Measurements from ENCODE around the gene DLG5. TPM values are rescaled to one million over a fixed set of nuclear protein-coding genes. Genes with fewer than 3 reads are reported as not detected.

DLG5 gene
- total and polyA plus RNA-seq, 4 donors = 1.2 to 7.1 (median 4.6) TPM

DNA sequence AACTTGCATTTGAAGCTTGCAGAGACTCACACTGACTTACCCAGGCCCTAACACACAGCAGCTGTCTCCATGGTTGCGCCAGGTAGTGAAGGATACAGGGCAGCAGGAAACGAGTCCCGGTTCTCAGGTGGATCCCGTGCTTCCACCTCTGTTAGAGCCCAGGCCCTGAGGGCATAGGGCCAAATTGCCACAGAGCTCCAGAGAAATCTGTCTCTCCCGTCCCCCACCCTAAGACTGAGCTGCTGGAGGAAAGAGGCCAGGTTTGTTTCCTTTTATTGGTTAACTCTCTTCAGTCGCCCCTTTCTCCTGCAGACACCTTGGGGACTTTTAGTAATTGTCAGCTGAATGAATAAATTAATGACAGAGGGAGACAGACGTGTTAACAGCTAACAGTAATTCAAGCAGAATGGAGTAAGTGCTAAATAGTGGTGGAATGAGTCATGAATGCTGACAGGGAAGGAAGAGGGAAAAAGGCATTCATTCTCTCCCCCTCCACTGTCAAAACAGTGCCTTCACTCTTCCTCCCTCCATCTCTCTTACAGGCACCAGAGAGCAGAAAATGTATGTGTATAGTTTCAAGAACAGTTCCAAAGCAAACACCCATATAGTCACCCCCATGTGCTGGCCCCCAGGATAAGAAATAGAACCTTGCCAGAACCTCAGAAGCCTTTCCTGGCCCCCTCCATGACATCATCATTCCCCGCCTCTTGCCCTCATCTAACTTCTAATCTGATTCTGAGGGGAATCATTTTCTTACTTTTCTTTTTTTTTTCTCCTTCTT, 16.8 kb upstream of the DLG5 start:
- Histone ChIP-seq H3K9me3 (ENCODE audit: control insufficient read depth in 4 of 4, low read length in 3 of 4) (no peaks in the 10 kb centered on the region), H3K4me1 (ENCODE audit: control insufficient read depth in 4 of 4, insufficient read depth in 4 of 4, low read length in 3 of 4) (no peaks in the 10 kb centered on the region), H3K9ac (ENCODE audit: low read depth in 1 of 2, low read length in 2 of 2) (no peak overlapping the region), H3K36me3 (ENCODE audit: control insufficient read depth in 4 of 4, insufficient read depth in 3 of 4, low read depth in 1 of 4, low read length in 3 of 4) (no peaks in the 10 kb centered on the region), H3K4me3 (ENCODE audit: low read depth in 1 of 3, low read length in 3 of 3) (no peak overlapping the region), H3K27ac (ENCODE audit: low read depth in 1 of 2, low read length in 2 of 2) (no peak overlapping the region), H3K27me3 (ENCODE audit: control insufficient read depth in 4 of 4, insufficient read depth in 4 of 4, low read length in 3 of 4) (no peaks in the 10 kb centered on the region)
- no peak for TF ChIP-seq SP1 (IDR thresholded peaks at IDR 0.05)
- TF ChIP-seq, protein P1, sequence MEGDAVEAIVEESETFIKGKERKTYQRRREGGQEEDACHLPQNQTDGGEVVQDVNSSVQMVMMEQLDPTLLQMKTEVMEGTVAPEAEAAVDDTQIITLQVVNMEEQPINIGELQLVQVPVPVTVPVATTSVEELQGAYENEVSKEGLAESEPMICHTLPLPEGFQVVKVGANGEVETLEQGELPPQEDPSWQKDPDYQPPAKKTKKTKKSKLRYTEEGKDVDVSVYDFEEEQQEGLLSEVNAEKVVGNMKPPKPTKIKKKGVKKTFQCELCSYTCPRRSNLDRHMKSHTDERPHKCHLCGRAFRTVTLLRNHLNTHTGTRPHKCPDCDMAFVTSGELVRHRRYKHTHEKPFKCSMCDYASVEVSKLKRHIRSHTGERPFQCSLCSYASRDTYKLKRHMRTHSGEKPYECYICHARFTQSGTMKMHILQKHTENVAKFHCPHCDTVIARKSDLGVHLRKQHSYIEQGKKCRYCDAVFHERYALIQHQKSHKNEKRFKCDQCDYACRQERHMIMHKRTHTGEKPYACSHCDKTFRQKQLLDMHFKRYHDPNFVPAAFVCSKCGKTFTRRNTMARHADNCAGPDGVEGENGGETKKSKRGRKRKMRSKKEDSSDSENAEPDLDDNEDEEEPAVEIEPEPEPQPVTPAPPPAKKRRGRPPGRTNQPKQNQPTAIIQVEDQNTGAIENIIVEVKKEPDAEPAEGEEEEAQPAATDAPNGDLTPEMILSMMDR (IDR thresholded peaks at IDR 0.05; ENCODE audit: low read depth, low read length, missing input control) = no peak
- TF ChIP-seq JUND (IDR thresholded peaks at IDR 0.05) = no peak
- TF ChIP-seq, protein P2, sequence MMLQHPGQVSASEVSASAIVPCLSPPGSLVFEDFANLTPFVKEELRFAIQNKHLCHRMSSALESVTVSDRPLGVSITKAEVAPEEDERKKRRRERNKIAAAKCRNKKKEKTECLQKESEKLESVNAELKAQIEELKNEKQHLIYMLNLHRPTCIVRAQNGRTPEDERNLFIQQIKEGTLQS (IDR thresholded peaks at IDR 0.05) = no peak
- TF ChIP-seq TAF1 (conservative IDR thresholded peaks at IDR 0.05) = no peak
- WGBS = 79% methylated on average over 8 of the region's 8 CpGs
- no peak for DNase-seq (ENCODE audit: low spot score)

DNA sequence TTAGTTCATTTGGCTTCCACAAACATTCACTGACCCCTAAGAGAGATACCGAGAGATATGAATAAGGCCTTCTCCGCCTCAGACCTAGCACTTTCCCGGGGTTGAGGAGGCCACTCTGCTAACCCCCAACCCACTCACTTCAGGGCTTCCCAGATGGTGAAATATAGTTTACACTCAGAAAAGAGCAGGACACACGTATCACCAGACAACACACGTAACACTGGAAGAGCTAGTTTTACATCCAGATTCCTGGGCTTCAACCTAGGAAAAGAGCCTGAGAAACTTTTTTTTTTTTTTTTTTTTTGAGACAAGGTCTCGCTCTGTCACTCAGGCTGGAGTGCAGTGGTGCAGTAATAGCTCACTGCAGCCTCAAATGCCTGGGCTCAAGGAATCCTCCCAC, 15.2 kb upstream of the DLG5 start:
- Histone ChIP-seq H3K9ac (ENCODE audit: low read depth in 1 of 2, low read length in 2 of 2) (no peak overlapping the region), H3K36me3 (ENCODE audit: control insufficient read depth in 4 of 4, insufficient read depth in 3 of 4, low read depth in 1 of 4, low read length in 3 of 4) (no peaks in the 10 kb centered on the region), H3K4me1 (ENCODE audit: control insufficient read depth in 4 of 4, insufficient read depth in 4 of 4, low read length in 3 of 4) (no peaks in the 10 kb centered on the region), H3K4me3 (ENCODE audit: low read depth in 1 of 3, low read length in 3 of 3) (no peak overlapping the region), H3K27me3 (ENCODE audit: control insufficient read depth in 4 of 4, insufficient read depth in 4 of 4, low read length in 3 of 4) (no peaks in the 10 kb centered on the region), H3K9me3 (ENCODE audit: control insufficient read depth in 4 of 4, low read length in 3 of 4) (no peaks in the 10 kb centered on the region), H3K27ac (ENCODE audit: low read depth in 1 of 2, low read length in 2 of 2) (no peak overlapping the region)
- WGBS = 91% methylated on average over 6 of the region's 6 CpGs
- no peak for TF ChIP-seq HNF4A (conservative IDR thresholded peaks at IDR 0.05)
- no peak for TF ChIP-seq NR2F2 (IDR thresholded peaks at IDR 0.05)
- DNase-seq (ENCODE audit: low spot score) = no peak

DNA sequence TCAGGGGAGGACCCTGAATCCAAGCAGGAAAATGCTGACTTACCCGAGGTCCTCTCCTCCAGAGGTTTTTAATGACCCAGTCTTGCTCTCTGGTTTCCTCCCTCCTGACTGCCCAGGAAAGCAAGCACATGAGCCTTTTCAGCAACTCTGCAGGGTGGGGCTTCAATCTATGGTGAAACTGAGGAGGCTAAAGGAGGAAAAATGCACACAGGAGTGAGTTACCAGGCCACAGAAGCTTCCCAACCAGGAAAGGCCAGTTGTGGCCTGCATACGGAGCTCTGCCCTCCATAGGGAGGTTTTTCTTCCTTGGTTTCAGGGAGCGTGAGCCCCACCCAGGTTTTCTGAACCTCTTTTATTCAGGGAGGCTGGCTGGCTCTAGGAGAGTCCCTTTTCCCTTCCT, 14.1 kb upstream of the DLG5 start:
- Histone ChIP-seq H3K36me3 (ENCODE audit: control insufficient read depth in 4 of 4, insufficient read depth in 3 of 4, low read depth in 1 of 4, low read length in 3 of 4) (no peaks in the 10 kb centered on the region), H3K27ac (ENCODE audit: low read depth in 1 of 2, low read length in 2 of 2) (no peak overlapping the region), H3K27me3 (ENCODE audit: control insufficient read depth in 4 of 4, insufficient read depth in 4 of 4, low read length in 3 of 4) (no peaks in the 10 kb centered on the region), H3K4me1 (ENCODE audit: control insufficient read depth in 4 of 4, insufficient read depth in 4 of 4, low read length in 3 of 4) (no peaks in the 10 kb centered on the region), H3K9ac (ENCODE audit: low read depth in 1 of 2, low read length in 2 of 2) (no peak overlapping the region), H3K4me3 (ENCODE audit: low read depth in 1 of 3, low read length in 3 of 3) (no peak overlapping the region), H3K9me3 (ENCODE audit: control insufficient read depth in 4 of 4, low read length in 3 of 4) (no peaks in the 10 kb centered on the region)
- WGBS = 80% methylated on average over 3 of the region's 3 CpGs
- no peak for DNase-seq (ENCODE audit: low spot score)
- TF ChIP-seq HNF4G (IDR thresholded peaks at IDR 0.05) (no peak), FOXA1 (IDR thresholded peaks at IDR 0.05) (no peak), JUND (IDR thresholded peaks at IDR 0.05) (no peak), GABPA (IDR thresholded peaks at IDR 0.05 in 1 of 2, conservative IDR thresholded peaks at IDR 0.05 in 1 of 2) (no peak), TAF1 (conservative IDR thresholded peaks at IDR 0.05) (no peak), FOXA2 (IDR thresholded peaks at IDR 0.05) (no peak), SP1 (IDR thresholded peaks at IDR 0.05) (no peak), NR2F2 (IDR thresholded peaks at IDR 0.05) (no peak), HNF4A (conservative IDR thresholded peaks at IDR 0.05) (no peak), EGR1 (IDR thresholded peaks at IDR 0.05; ENCODE audit: low read depth in 2 of 2) (no peak), YY1 (IDR thresholded peaks at IDR 0.05) (no peak)
- TF ChIP-seq, protein P3, sequence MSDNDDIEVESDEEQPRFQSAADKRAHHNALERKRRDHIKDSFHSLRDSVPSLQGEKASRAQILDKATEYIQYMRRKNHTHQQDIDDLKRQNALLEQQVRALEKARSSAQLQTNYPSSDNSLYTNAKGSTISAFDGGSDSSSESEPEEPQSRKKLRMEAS (IDR thresholded peaks at IDR 0.05) = no peak
- TF ChIP-seq, protein P2 (IDR thresholded peaks at IDR 0.05) = no peak
- TF ChIP-seq, protein P4, sequence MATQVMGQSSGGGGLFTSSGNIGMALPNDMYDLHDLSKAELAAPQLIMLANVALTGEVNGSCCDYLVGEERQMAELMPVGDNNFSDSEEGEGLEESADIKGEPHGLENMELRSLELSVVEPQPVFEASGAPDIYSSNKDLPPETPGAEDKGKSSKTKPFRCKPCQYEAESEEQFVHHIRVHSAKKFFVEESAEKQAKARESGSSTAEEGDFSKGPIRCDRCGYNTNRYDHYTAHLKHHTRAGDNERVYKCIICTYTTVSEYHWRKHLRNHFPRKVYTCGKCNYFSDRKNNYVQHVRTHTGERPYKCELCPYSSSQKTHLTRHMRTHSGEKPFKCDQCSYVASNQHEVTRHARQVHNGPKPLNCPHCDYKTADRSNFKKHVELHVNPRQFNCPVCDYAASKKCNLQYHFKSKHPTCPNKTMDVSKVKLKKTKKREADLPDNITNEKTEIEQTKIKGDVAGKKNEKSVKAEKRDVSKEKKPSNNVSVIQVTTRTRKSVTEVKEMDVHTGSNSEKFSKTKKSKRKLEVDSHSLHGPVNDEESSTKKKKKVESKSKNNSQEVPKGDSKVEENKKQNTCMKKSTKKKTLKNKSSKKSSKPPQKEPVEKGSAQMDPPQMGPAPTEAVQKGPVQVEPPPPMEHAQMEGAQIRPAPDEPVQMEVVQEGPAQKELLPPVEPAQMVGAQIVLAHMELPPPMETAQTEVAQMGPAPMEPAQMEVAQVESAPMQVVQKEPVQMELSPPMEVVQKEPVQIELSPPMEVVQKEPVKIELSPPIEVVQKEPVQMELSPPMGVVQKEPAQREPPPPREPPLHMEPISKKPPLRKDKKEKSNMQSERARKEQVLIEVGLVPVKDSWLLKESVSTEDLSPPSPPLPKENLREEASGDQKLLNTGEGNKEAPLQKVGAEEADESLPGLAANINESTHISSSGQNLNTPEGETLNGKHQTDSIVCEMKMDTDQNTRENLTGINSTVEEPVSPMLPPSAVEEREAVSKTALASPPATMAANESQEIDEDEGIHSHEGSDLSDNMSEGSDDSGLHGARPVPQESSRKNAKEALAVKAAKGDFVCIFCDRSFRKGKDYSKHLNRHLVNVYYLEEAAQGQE (IDR thresholded peaks at IDR 0.05) = no peak
- TF ChIP-seq, protein P1 (IDR thresholded peaks at IDR 0.05; ENCODE audit: low read depth, low read length, missing input control) = no peak
- TF ChIP-seq, protein P5, sequence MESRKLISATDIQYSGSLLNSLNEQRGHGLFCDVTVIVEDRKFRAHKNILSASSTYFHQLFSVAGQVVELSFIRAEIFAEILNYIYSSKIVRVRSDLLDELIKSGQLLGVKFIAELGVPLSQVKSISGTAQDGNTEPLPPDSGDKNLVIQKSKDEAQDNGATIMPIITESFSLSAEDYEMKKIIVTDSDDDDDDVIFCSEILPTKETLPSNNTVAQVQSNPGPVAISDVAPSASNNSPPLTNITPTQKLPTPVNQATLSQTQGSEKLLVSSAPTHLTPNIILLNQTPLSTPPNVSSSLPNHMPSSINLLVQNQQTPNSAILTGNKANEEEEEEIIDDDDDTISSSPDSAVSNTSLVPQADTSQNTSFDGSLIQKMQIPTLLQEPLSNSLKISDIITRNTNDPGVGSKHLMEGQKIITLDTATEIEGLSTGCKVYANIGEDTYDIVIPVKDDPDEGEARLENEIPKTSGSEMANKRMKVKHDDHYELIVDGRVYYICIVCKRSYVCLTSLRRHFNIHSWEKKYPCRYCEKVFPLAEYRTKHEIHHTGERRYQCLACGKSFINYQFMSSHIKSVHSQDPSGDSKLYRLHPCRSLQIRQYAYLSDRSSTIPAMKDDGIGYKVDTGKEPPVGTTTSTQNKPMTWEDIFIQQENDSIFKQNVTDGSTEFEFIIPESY (IDR thresholded peaks at IDR 0.05) = no peak
